ENCODE results near the gene CABP2. TPM values are rescaled to one million over a fixed set of nuclear protein-coding genes. Genes with fewer than 3 reads are reported as not detected.
"Not testable (repeated sequence)": the region's sequence is repeated elsewhere in the genome, so short reads cannot be mapped to it uniquely, and the experiment has no call there.

CABP2 gene
- total RNA-seq, 1 experiment from 2014 or later, result not detected

DNA sequence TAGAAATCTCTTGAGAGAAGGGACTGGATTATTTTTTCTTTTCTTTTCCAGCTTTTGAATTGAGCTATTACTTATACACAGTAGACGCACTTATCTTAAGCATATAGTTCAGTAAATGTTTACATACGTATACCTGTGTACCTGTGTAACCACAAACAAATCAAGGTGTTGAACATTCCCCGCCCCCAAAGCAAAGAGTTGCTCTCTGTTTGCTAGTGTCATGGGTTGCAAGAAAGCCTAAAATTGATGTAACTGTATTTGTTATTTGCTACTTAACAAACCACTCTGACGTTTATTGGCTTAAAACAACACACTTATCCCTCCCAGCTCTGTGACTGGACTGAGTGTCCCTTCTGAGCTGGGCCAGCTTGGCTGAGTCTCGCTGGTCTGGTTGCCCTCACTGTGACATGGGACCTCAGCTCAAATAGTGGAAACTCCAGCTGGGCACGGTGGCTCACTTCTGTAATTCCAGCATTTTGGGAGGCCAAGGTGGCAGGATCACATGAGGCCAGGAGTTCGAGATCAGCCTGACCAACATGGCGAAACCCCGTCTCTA lies 25.4 kb upstream of the CABP2 start:
- Histone ChIP-seq H2BK5ac (ENCODE audit: insufficient read length, low read length) (no peak overlapping the region), H3K4ac (ENCODE audit: low read depth, low read length) (no peak overlapping the region), H2AK5ac (ENCODE audit: insufficient read length, low read length) (no peak overlapping the region), H4K91ac (ENCODE audit: insufficient read length, low read depth, low read length) (no peak overlapping the region), H2BK120ac (ENCODE audit: low read depth, low read length, poor library complexity, severe bottlenecking) (no peak overlapping the region), H3K27ac (ENCODE audit: insufficient read length, low read depth, low read length) (no peak overlapping the region), H4K8ac (replicated peaks; ENCODE audit: insufficient read length, low read depth, low read length) (no peak overlapping the region), H3K9ac (ENCODE audit: extremely low read depth, insufficient read length, low read length) (no peak overlapping the region), H3K23ac (ENCODE audit: insufficient read length, low read depth, low read length) (no peak overlapping the region), H2BK20ac (ENCODE audit: low read depth, low read length, poor library complexity, severe bottlenecking) (no peak overlapping the region), H3K14ac (ENCODE audit: insufficient read depth, low read length) (no peak overlapping the region), H3K4me2 (ENCODE audit: insufficient read depth, insufficient read length, low read length) (no peak overlapping the region), H3K4me1 (ENCODE audit: insufficient read depth, low read length) (no peaks in the 10 kb centered on the region), H4K20me1 (ENCODE audit: control insufficient read depth, insufficient read depth, insufficient read length) (no peaks in the 10 kb centered on the region), H3K9me3 (ENCODE audit: control insufficient read depth, low read depth, low read length) (no peaks in the 10 kb centered on the region), H2AFZ (ENCODE audit: low read length) (no peak overlapping the region), H2BK15ac (ENCODE audit: low read depth, low read length) (no peak overlapping the region), H2BK12ac (ENCODE audit: insufficient read length, low read depth, low read length) (no peak overlapping the region), H3T11ph (ENCODE audit: low read length) (no peak overlapping the region), H4K5ac (ENCODE audit: insufficient read length, low read depth, low read length) (no peak overlapping the region), H3K23me2 (ENCODE audit: insufficient read length, low read depth, low read length, poor library complexity, severe bottlenecking) (no peaks in the 10 kb centered on the region), H3K27me3 (ENCODE audit: insufficient read depth, low read length) (no peaks in the 10 kb centered on the region), H3K79me2 (ENCODE audit: insufficient read depth, low read length) (no peaks in the 10 kb centered on the region), H3K79me1 (ENCODE audit: insufficient read depth, low read depth, low read length, poor library complexity, severe bottlenecking) (no peaks in the 10 kb centered on the region), H3K56ac (ENCODE audit: insufficient read length, low read depth, low read length) (no peak overlapping the region), H3K18ac (ENCODE audit: insufficient read length, low read depth, low read length) (no peak overlapping the region)
- H3K27me3 Mint-ChIP-seq (ENCODE audit: low read depth), result peaks cover 30% of the 10 kb centered on the region
- H3K9me3 Mint-ChIP-seq, result peaks cover 26 to 29% of the 10 kb centered on the region in 2 experiments
- peaks cover 0 to 4% of the 10 kb centered on the region in 2 experiments; a peak in 2 of 4 replicates for H3K4me1 Mint-ChIP-seq
- no peak for DNase-seq
- TF ChIP-seq, protein P1, sequence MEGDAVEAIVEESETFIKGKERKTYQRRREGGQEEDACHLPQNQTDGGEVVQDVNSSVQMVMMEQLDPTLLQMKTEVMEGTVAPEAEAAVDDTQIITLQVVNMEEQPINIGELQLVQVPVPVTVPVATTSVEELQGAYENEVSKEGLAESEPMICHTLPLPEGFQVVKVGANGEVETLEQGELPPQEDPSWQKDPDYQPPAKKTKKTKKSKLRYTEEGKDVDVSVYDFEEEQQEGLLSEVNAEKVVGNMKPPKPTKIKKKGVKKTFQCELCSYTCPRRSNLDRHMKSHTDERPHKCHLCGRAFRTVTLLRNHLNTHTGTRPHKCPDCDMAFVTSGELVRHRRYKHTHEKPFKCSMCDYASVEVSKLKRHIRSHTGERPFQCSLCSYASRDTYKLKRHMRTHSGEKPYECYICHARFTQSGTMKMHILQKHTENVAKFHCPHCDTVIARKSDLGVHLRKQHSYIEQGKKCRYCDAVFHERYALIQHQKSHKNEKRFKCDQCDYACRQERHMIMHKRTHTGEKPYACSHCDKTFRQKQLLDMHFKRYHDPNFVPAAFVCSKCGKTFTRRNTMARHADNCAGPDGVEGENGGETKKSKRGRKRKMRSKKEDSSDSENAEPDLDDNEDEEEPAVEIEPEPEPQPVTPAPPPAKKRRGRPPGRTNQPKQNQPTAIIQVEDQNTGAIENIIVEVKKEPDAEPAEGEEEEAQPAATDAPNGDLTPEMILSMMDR (conservative IDR thresholded peaks at IDR 0.05), result no peak
- no CpG with 5 or more reads among the region's 9 CpGs for WGBS (ENCODE audit: extremely low coverage, insufficient read length, low lambda C conversion rate)
- no peak overlapping the region for H3K27ac Mint-ChIP-seq
- no peak overlapping the region for H3K4me3 Mint-ChIP-seq
- peaks cover 5 to 11% (median 8%) of the 10 kb centered on the region in 3 experiments for H3K36me3 Mint-ChIP-seq (ENCODE audit: insufficient read depth in 1 of 3, low read depth in 3 of 3)

DNA sequence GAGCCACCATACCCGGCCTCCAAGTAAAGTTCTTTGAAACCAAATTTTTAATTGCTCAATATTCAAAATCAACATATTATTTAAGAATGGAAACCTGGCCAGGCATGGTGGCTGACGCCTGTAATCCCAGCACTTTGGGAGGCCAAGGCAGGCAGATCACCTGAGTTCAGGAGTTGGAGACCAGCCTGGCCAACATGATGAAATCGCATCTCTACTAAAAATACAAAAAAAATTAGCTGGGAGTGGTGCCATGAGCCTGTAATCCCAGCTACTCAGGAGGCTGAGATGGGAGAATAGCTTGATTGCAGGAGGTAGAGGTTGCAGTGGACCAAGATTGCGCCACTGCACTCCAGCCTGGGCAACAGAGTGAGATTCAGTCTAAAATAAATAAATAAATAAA lies 24.9 kb upstream of the CABP2 start:
- not testable (repeated sequence) for H3K14ac ChIP-seq (ENCODE audit: insufficient read depth, low read length); H2BK20ac ChIP-seq (ENCODE audit: low read depth, low read length, poor library complexity, severe bottlenecking); H3K27ac ChIP-seq (ENCODE audit: insufficient read length, low read depth, low read length); H2BK120ac ChIP-seq (ENCODE audit: low read depth, low read length, poor library complexity, severe bottlenecking); H2BK5ac ChIP-seq (ENCODE audit: insufficient read length, low read length); H3K4me1 ChIP-seq (ENCODE audit: insufficient read depth, low read length); H2BK15ac ChIP-seq (ENCODE audit: low read depth, low read length); H3K4me2 ChIP-seq (ENCODE audit: insufficient read depth, insufficient read length, low read length); H3K18ac ChIP-seq (ENCODE audit: insufficient read length, low read depth, low read length); H3K23ac ChIP-seq (ENCODE audit: insufficient read length, low read depth, low read length); H3K4me3 Mint-ChIP-seq; H4K5ac ChIP-seq (ENCODE audit: insufficient read length, low read depth, low read length); H2AK5ac ChIP-seq (ENCODE audit: insufficient read length, low read length); H4K20me1 ChIP-seq (ENCODE audit: control insufficient read depth, insufficient read depth, insufficient read length); H3K56ac ChIP-seq (ENCODE audit: insufficient read length, low read depth, low read length); H3K27ac Mint-ChIP-seq; H3K79me1 ChIP-seq (ENCODE audit: insufficient read depth, low read depth, low read length, poor library complexity, severe bottlenecking); H3K9me3 ChIP-seq (ENCODE audit: control insufficient read depth, low read depth, low read length); H3K9ac ChIP-seq (ENCODE audit: extremely low read depth, insufficient read length, low read length); H2AFZ ChIP-seq (ENCODE audit: low read length); H3K23me2 ChIP-seq (ENCODE audit: insufficient read length, low read depth, low read length, poor library complexity, severe bottlenecking); H4K91ac ChIP-seq (ENCODE audit: insufficient read length, low read depth, low read length); H3K4me1 Mint-ChIP-seq; H3K79me2 ChIP-seq (ENCODE audit: insufficient read depth, low read length); H4K8ac ChIP-seq (replicated peaks; ENCODE audit: insufficient read length, low read depth, low read length); DNase-seq; H3K27me3 ChIP-seq (ENCODE audit: insufficient read depth, low read length); H2BK12ac ChIP-seq (ENCODE audit: insufficient read length, low read depth, low read length); H3T11ph ChIP-seq (ENCODE audit: low read length); H3K4ac ChIP-seq (ENCODE audit: low read depth, low read length)
- peaks cover 30% of the 10 kb centered on the region for H3K27me3 Mint-ChIP-seq (ENCODE audit: low read depth)
- WGBS (ENCODE audit: extremely low coverage, insufficient read length, low lambda C conversion rate), result no CpG with 5 or more reads among the region's 4 CpGs
- H3K36me3 Mint-ChIP-seq (ENCODE audit: insufficient read depth in 1 of 3, low read depth in 3 of 3), result peaks cover 5 to 11% (median 8%) of the 10 kb centered on the region in 3 experiments
- peaks cover 26 to 29% of the 10 kb centered on the region in 2 experiments for H3K9me3 Mint-ChIP-seq
